NB4 (cell line): ENCODE data around the gene SMYD3.
"Not testable (repeated sequence)": the region's sequence is repeated elsewhere in the genome, so short reads cannot be mapped to it uniquely, and the experiment has no call there.

Experiments
- DNase-seq: peaks from one replicate; pipeline ENCODE4 v3.0.0; 2010; ENCODE audit warnings: low read depth
- H3K4me3 ChIP-seq: one replicate; pipeline ENCODE4 v1.5.1; 2011; ENCODE audit warnings: mild to moderate bottlenecking, low read depth, low read length, moderate library complexity
- CTCF ChIP-seq: IDR thresholded peaks from one replicate; pipeline ENCODE4 v1.5.1; 2012; ENCODE audit warnings: low read depth, low read length
- MAX ChIP-seq: IDR thresholded peaks from 2 replicates; pipeline ENCODE4 v1.6.1; 2011; ENCODE audit warnings: low read depth, low read length
- MYC ChIP-seq: IDR thresholded peaks from 2 replicates; pipeline ENCODE4 v1.6.1; 2011; ENCODE audit warnings: low read depth, low read length
- POLR2A ChIP-seq: IDR thresholded peaks from 2 replicates; pipeline ENCODE4 v1.6.1; 2011; ENCODE audit warnings: mild to moderate bottlenecking; ENCODE audit not compliant: insufficient read length; ENCODE audit errors: extremely low read depth

The SMYD3 gene

GRCh38 chr1:246364415-246364941 lies 142.6 kb downstream of the SMYD3 start:
- no peak overlapping the region for H3K4me3 ChIP-seq
- no peak for DNase-seq
- TF ChIP-seq MYC (no peak), POLR2A (no peak), CTCF (no peak), MAX (no peak)

GRCh38 chr1:246357014-246357598 lies 150.0 kb downstream of the SMYD3 start:
- DNase-seq, H3K4me3 ChIP-seq: not testable (repeated sequence)

- peak; percentile 6 for DNase-seq
- H3K4me3 ChIP-seq = no peak overlapping the region
- TF ChIP-seq MAX = no peak
- no peak for TF ChIP-seq MYC
- TF ChIP-seq POLR2A = no peak
- TF ChIP-seq CTCF = no peak
Observed at GRCh38 chr1:246355411-246356230, 151.5 kb downstream of the SMYD3 start.

GRCh38 chr1:246351721-246352120 lies 155.4 kb downstream of the SMYD3 start:
- TF ChIP-seq MYC = no peak
- TF ChIP-seq POLR2A = no peak
- no peak for TF ChIP-seq MAX
- TF ChIP-seq CTCF = no peak
- DNase-seq = no peak
- H3K4me3 ChIP-seq = no peak overlapping the region

GRCh38 chr1:246350745-246351144 lies 156.3 kb downstream of the SMYD3 start:
- H3K4me3 ChIP-seq = no peak overlapping the region
- DNase-seq = no peak
- TF ChIP-seq POLR2A (no peak), MAX (no peak), MYC (no peak), CTCF (no peak)

- DNase-seq = no peak
- no peak for TF ChIP-seq POLR2A
- TF ChIP-seq MAX = no peak
- no peak for TF ChIP-seq MYC
- no peak for TF ChIP-seq CTCF
- no peak overlapping the region for H3K4me3 ChIP-seq
Observed at GRCh38 chr1:246343937-246344336, 163.1 kb downstream of the SMYD3 start.
